Neural progenitor cell (in vitro differentiated cells): ENCODE data around the gene KLHL41. TPM values are rescaled to one million over a fixed set of nuclear protein-coding genes. Genes with fewer than 3 reads are reported as not detected.

Experiments
- DNase-seq: peaks from one replicate; pipeline ENCODE4 v3.0.0-alpha.2; 2016; ENCODE audit warnings: low spot score
- H2AFZ ChIP-seq: fragments of 200-600 bp; sonication (generic); replicated peaks from 2 replicates; pipeline ENCODE4 v1.6.1; 2016; ENCODE audit warnings: antibody characterized with exemption
- H3F3A ChIP-seq: fragments of 200-600 bp; sonication (generic); 2 replicates; pipeline ENCODE4 v1.6.1; 2016; ENCODE audit warnings: antibody characterized with exemption, low read depth
- H3K27ac ChIP-seq: fragments of 200-600 bp; sonication (generic); 2 replicates; pipeline ENCODE4 v1.5.1; 2016; ENCODE audit warnings: mild to moderate bottlenecking
- H3K27me3 ChIP-seq: fragments of 200-600 bp; sonication (generic); 2 replicates; pipeline ENCODE4 v1.6.1; 2016; ENCODE audit warnings: mild to moderate bottlenecking, moderate library complexity
- H3K36me3 ChIP-seq: fragments of 200-600 bp; sonication (generic); 2 replicates; pipeline ENCODE4 v1.5.1; 2016
- H3K4me1 ChIP-seq: fragments of 200-600 bp; sonication (generic); 2 replicates; pipeline ENCODE4 v1.6.1; 2016; ENCODE audit warnings: mixed run types
- H3K4me2 ChIP-seq: fragments of 200-600 bp; sonication (generic); 2 replicates; pipeline ENCODE4 v1.6.1; 2016
- H3K4me3 ChIP-seq: fragments of 200-600 bp; sonication (generic); 2 replicates; pipeline ENCODE4 v1.5.1; 2016
- H3K79me2 ChIP-seq: fragments of 200-600 bp; sonication (generic); 2 replicates; pipeline ENCODE4 v1.6.1; 2016; ENCODE audit warnings: low read depth
- H3K9ac ChIP-seq: fragments of 200-600 bp; sonication (generic); 2 replicates; pipeline ENCODE4 v1.6.1; 2016
- H3K9me3 ChIP-seq: fragments of 200-600 bp; sonication (generic); 2 replicates; pipeline ENCODE4 v1.5.1; 2016; ENCODE audit warnings: low read depth
- H4K20me1 ChIP-seq: fragments of 200-600 bp; sonication (generic); 2 replicates; pipeline ENCODE4 v1.6.1; 2016; ENCODE audit warnings: low read depth
- H3K27ac Mint-ChIP-seq: 3 replicates; pipeline ENCODE4 v1.8.0; 2021; ENCODE audit warnings: mixed read lengths
- H3K27me3 Mint-ChIP-seq: 2 replicates; pipeline ENCODE4 v1.8.0; 2022; ENCODE audit warnings: low read depth, mild to moderate bottlenecking, inconsistent platforms, moderate library complexity, mixed read lengths; ENCODE audit not compliant: insufficient read depth
- H3K36me3 Mint-ChIP-seq: 3 replicates; pipeline ENCODE4 v1.8.0; 2021; ENCODE audit warnings: mixed read lengths
- H3K4me1 Mint-ChIP-seq: 3 replicates; pipeline ENCODE4 v1.8.0; 2021; ENCODE audit warnings: mixed read lengths
- H3K4me3 Mint-ChIP-seq: 3 replicates; pipeline ENCODE4 v1.8.0; 2021; ENCODE audit warnings: mild to moderate bottlenecking, moderate library complexity, mixed read lengths
- H3K9me3 Mint-ChIP-seq: 3 replicates; pipeline ENCODE4 v1.8.0; 2020; ENCODE audit warnings: mixed read lengths
- CTCF ChIP-seq: fragments of 200-600 bp; sonication (generic); IDR thresholded peaks from 2 replicates; pipeline ENCODE4 v1.5.1; 2017; ENCODE audit warnings: antibody characterized with exemption, mild to moderate bottlenecking
- EZH2 ChIP-seq: fragments of 200-600 bp; sonication (generic); IDR thresholded peaks from 2 replicates; pipeline ENCODE4 v1.6.1; 2017; ENCODE audit warnings: antibody characterized with exemption, mild to moderate bottlenecking, moderate library complexity
- EZH2phosphoT487 ChIP-seq: fragments of 200-600 bp; sonication (generic); IDR thresholded peaks from 2 replicates; pipeline ENCODE4 v1.6.1; 2017; ENCODE audit warnings: antibody characterized with exemption
- total RNA-seq: library from RNA; depleted of rRNA; stranded (reverse); fragments of >200 nt; gene quantifications from 2 replicates; pipeline ENCODE4 v1.2.3, GENCODE V29; 2015; ENCODE audit warnings: low replicate concordance

The KLHL41 gene
- total RNA-seq, 1 donor from 2014 or later, result 0.06 TPM

DNA sequence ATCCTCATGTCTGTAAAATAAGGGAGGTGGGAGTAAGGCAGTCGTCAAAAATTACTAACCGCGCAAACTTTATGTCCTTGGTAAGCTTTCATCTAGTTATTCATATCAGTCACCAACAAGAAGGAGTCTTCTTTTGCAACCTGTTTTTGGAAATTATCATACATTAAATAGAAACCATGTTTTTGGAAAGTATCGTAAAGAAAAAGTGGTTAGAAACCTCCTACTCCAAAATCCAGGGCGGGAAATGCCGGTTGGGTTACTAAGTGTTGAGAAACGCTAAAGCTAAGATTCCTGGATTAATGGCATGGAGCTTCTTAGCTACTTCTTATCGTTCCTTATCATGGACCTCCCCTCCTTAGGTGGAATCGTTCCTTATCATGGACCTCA lies 29.4 kb upstream of the KLHL41 start:
- H3K36me3 Mint-ChIP-seq, result peaks cover 8% of the 10 kb centered on the region

DNA sequence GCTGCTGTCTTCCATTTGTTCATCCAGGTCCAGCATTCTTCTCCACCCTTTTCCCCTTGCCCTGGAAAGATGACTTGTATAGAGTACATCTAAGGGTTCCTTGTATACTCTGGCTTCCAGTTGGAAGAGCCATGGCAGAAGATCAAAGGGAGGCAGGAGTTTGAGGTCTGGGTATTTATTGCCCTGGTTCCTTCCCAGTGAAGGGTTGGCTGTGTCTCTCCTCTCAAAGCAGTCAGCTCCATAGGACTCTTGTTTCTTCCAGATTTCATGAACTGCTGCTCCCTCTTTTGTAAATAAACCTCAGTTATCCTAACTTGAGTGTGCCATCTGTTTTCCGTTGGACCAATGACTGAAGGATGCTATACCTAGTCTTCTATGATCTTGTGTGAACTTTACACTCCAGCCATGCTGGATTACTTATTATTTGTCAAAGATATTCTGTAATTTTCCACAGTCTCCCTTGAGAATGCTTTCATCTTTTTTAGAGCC lies 23.8 kb upstream of the KLHL41 start:
- no peaks in the 10 kb centered on the region for H3K4me1 ChIP-seq
- Mint-ChIP-seq H3K36me3 (peaks cover 15% of the 10 kb centered on the region), H3K27ac (no peak overlapping the region), H3K4me1 (no peaks in the 10 kb centered on the region), H3K4me3 (no peak overlapping the region), H3K27me3 (no peaks in the 10 kb centered on the region), H3K9me3 (peaks cover 2% of the 10 kb centered on the region)
- H3K36me3 ChIP-seq, result no peaks in the 10 kb centered on the region
- no peak overlapping the region for H2AFZ ChIP-seq
- H3K79me2 ChIP-seq, result no peaks in the 10 kb centered on the region
- H3F3A ChIP-seq, result no peaks in the 10 kb centered on the region
- no peak for TF ChIP-seq EZH2
- TF ChIP-seq EZH2phosphoT487, result no peak
- H3K9ac ChIP-seq, result no peak overlapping the region
- DNase-seq, result no peak
- no peaks in the 10 kb centered on the region for H3K9me3 ChIP-seq
- no peak overlapping the region for H3K4me2 ChIP-seq
- no peak overlapping the region for H3K27ac ChIP-seq
- peaks cover 16% of the 10 kb centered on the region for H3K27me3 ChIP-seq
- no peaks in the 10 kb centered on the region for H4K20me1 ChIP-seq
- no peak overlapping the region for H3K4me3 ChIP-seq

More for the DNA sequence above, 29.4 kb upstream of the KLHL41 start:
- Histone ChIP-seq H3K4me1 (no peaks in the 10 kb centered on the region), H2AFZ (peak overlapping the region; percentile 89), H3K9me3 (no peaks in the 10 kb centered on the region), H3K4me3 (peak overlapping the region; percentile 68), H3K9ac (no peak overlapping the region), H3K36me3 (no peaks in the 10 kb centered on the region), H4K20me1 (no peaks in the 10 kb centered on the region), H3K4me2 (peak overlapping the region; percentile 75), H3F3A (peaks cover 13% of the 10 kb centered on the region), H3K79me2 (no peaks in the 10 kb centered on the region), H3K27me3 (peaks cover 43% of the 10 kb centered on the region), H3K27ac (no peak overlapping the region)
- Mint-ChIP-seq H3K4me3 (peak overlapping the region; percentile 92), H3K9me3 (no peaks in the 10 kb centered on the region), H3K27me3 (peaks cover 8% of the 10 kb centered on the region), H3K4me1 (peaks cover 14% of the 10 kb centered on the region), H3K27ac (no peak overlapping the region)
- no peak for TF ChIP-seq CTCF
- TF ChIP-seq EZH2, result no peak
- no peak for TF ChIP-seq EZH2phosphoT487
- DNase-seq, result no peak

GRCh38 chr2:169486487-169486886 lies 23.0 kb upstream of the KLHL41 start:
- peaks cover 17% of the 10 kb centered on the region for H3K36me3 Mint-ChIP-seq
- H3K9me3 Mint-ChIP-seq, result peaks cover 3% of the 10 kb centered on the region
- Histone ChIP-seq H3K79me2 (no peaks in the 10 kb centered on the region), H3K27me3 (peaks cover 8% of the 10 kb centered on the region), H3K9ac (no peak overlapping the region), H3K4me3 (no peak overlapping the region), H4K20me1 (no peaks in the 10 kb centered on the region), H3F3A (no peaks in the 10 kb centered on the region), H3K36me3 (no peaks in the 10 kb centered on the region), H2AFZ (no peak overlapping the region), H3K4me1 (no peaks in the 10 kb centered on the region), H3K27ac (no peak overlapping the region), H3K9me3 (no peaks in the 10 kb centered on the region), H3K4me2 (no peak overlapping the region)
- no peak for DNase-seq
- H3K4me3 Mint-ChIP-seq, result no peak overlapping the region
- no peaks in the 10 kb centered on the region for H3K4me1 Mint-ChIP-seq
- H3K27me3 Mint-ChIP-seq, result no peaks in the 10 kb centered on the region
- no peak overlapping the region for H3K27ac Mint-ChIP-seq
- no peak for TF ChIP-seq EZH2
- TF ChIP-seq CTCF, result no peak
- TF ChIP-seq EZH2phosphoT487, result no peak

GRCh38 chr2:169490834-169491233 lies 18.7 kb upstream of the KLHL41 start:
- Histone ChIP-seq H3K36me3 (no peaks in the 10 kb centered on the region), H3K4me3 (no peak overlapping the region), H3K4me2 (no peak overlapping the region), H3K27ac (no peak overlapping the region), H3K27me3 (no peaks in the 10 kb centered on the region), H4K20me1 (no peaks in the 10 kb centered on the region), H3F3A (no peaks in the 10 kb centered on the region), H3K4me1 (no peaks in the 10 kb centered on the region), H3K79me2 (no peaks in the 10 kb centered on the region), H3K9me3 (no peaks in the 10 kb centered on the region), H3K9ac (no peak overlapping the region), H2AFZ (no peak overlapping the region)
- H3K4me1 Mint-ChIP-seq, result no peaks in the 10 kb centered on the region
- H3K27ac Mint-ChIP-seq, result no peak overlapping the region
- H3K9me3 Mint-ChIP-seq, result peaks cover 3% of the 10 kb centered on the region
- no peaks in the 10 kb centered on the region for H3K27me3 Mint-ChIP-seq
- DNase-seq, result no peak
- H3K36me3 Mint-ChIP-seq, result peaks cover 10% of the 10 kb centered on the region
- no peak overlapping the region for H3K4me3 Mint-ChIP-seq
- TF ChIP-seq CTCF, result no peak
- TF ChIP-seq EZH2phosphoT487, result no peak
- no peak for TF ChIP-seq EZH2
